Ovary (tissue), 3 donors: ENCODE measurements around the gene CD3D.

Source experiments
- EP300 ChIP-seq: sonication (generic); formaldehyde crosslinking; IDR thresholded peaks from one replicate; pipeline ENCODE4 v1.6.1; 2017; ENCODE audit warnings: antibody characterized with exemption
- TF ChIP-seq, protein P1 (sequence below), 3 donors: fragments of 450-650 bp in 2 of 3; fragments of 200-600 bp in 1 of 3; IDR thresholded peaks; one replicate each; pipeline versions ENCODE4 v1.5.1 to v1.8.0; 2016 to 2022; ENCODE audit warnings: antibody characterized with exemption in 3 of 3, mild to moderate bottlenecking in 1 of 3
- donor health status: DM: no; HTN: no; CAD: no.

DNA sequence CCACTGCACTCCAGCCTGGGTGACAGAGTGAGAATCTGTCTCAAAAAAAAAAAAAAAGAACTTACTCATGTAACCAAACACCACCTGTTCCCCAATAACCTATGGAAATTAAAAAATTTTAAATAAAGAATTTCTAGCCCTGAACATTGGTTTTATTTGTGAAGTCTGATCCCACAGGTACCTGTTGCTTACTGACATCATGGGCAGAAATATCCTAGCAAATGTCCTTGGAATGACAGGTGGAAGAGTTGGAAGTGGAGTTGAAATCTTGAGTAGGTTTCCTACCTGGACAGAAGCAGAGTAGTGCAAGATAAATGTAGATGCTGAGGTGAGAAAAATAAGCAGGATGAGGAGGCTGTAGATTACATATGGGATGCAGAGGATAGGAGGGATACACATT, 17.2 kb downstream of the CD3D start:
- TF ChIP-seq, protein P1, sequence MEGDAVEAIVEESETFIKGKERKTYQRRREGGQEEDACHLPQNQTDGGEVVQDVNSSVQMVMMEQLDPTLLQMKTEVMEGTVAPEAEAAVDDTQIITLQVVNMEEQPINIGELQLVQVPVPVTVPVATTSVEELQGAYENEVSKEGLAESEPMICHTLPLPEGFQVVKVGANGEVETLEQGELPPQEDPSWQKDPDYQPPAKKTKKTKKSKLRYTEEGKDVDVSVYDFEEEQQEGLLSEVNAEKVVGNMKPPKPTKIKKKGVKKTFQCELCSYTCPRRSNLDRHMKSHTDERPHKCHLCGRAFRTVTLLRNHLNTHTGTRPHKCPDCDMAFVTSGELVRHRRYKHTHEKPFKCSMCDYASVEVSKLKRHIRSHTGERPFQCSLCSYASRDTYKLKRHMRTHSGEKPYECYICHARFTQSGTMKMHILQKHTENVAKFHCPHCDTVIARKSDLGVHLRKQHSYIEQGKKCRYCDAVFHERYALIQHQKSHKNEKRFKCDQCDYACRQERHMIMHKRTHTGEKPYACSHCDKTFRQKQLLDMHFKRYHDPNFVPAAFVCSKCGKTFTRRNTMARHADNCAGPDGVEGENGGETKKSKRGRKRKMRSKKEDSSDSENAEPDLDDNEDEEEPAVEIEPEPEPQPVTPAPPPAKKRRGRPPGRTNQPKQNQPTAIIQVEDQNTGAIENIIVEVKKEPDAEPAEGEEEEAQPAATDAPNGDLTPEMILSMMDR (IDR thresholded peaks at IDR 0.05), result no peak
- TF ChIP-seq EP300, result no peak
